ENCODE results near the gene CUL7.

DNA sequence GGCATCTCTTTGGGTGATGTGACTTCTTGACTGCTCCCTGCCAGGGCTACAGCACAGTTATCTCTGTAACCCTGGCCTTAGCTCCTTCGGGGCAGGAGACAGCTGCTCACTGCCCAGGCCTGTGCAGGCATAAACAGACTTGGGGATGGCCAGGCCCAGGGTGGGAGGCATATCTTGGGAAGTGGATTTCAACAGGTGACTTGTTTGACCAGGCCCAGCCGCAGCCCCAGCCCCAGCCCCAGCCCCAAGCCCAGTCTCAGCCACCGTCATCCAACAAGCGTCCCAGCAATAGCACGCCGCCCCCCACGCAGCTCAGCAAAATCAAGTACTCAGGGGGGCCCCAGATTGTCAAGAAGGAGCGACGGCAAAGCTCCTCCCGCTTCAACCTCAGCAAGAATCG, 47.4 kb downstream of the CUL7 start:
- TF ChIP-seq BRCA1 (IDR thresholded peaks at IDR 0.05) (no peak), BRCA1 (CRISPR knock-in tag; IDR thresholded peaks at IDR 0.05) (no peak), ZBTB7A (IDR thresholded peaks at IDR 0.05; ENCODE audit: borderline replicate concordance, control insufficient read depth, low read depth, low read length) (no peak), HIVEP1 (CRISPR knock-in tag; IDR thresholded peaks at IDR 0.05) (no peak), ZNF253 (CRISPR knock-in tag; conservative IDR thresholded peaks at IDR 0.05) (no peak), ZZZ3 (IDR thresholded peaks at IDR 0.05) (no peak), TCF3 (CRISPR knock-in tag; IDR thresholded peaks at IDR 0.05) (no peak), BACH1 (tag; IDR thresholded peaks at IDR 0.05) (no peak)
- TF ChIP-seq, protein P1, sequence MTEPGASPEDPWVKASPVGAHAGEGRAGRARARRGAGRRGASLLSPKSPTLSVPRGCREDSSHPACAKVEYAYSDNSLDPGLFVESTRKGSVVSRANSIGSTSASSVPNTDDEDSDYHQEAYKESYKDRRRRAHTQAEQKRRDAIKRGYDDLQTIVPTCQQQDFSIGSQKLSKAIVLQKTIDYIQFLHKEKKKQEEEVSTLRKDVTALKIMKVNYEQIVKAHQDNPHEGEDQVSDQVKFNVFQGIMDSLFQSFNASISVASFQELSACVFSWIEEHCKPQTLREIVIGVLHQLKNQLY (CRISPR knock-in tag; conservative IDR thresholded peaks at IDR 0.05): no peak
- TF ChIP-seq, protein P2, sequence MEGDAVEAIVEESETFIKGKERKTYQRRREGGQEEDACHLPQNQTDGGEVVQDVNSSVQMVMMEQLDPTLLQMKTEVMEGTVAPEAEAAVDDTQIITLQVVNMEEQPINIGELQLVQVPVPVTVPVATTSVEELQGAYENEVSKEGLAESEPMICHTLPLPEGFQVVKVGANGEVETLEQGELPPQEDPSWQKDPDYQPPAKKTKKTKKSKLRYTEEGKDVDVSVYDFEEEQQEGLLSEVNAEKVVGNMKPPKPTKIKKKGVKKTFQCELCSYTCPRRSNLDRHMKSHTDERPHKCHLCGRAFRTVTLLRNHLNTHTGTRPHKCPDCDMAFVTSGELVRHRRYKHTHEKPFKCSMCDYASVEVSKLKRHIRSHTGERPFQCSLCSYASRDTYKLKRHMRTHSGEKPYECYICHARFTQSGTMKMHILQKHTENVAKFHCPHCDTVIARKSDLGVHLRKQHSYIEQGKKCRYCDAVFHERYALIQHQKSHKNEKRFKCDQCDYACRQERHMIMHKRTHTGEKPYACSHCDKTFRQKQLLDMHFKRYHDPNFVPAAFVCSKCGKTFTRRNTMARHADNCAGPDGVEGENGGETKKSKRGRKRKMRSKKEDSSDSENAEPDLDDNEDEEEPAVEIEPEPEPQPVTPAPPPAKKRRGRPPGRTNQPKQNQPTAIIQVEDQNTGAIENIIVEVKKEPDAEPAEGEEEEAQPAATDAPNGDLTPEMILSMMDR (IDR thresholded peaks at IDR 0.05 in 2 of 3, conservative IDR thresholded peaks at IDR 0.05 in 1 of 3; ENCODE audit: insufficient read depth in 2 of 3, low read depth in 1 of 3, low read length in 3 of 3): no peak
- TF ChIP-seq, protein P3, sequence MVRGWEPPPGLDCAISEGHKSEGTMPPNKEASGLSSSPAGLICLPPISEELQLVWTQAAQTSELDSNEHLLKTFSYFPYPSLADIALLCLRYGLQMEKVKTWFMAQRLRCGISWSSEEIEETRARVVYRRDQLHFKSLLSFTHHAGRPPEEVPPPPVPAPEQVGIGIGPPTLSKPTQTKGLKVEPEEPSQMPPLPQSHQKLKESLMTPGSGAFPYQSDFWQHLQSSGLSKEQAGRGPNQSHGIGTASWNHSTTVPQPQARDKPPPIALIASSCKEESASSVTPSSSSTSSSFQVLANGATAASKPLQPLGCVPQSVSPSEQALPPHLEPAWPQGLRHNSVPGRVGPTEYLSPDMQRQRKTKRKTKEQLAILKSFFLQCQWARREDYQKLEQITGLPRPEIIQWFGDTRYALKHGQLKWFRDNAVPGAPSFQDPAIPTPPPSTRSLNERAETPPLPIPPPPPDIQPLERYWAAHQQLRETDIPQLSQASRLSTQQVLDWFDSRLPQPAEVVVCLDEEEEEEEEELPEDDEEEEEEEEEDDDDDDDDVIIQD (CRISPR knock-in tag; IDR thresholded peaks at IDR 0.05): no peak
- TF ChIP-seq, protein P4, sequence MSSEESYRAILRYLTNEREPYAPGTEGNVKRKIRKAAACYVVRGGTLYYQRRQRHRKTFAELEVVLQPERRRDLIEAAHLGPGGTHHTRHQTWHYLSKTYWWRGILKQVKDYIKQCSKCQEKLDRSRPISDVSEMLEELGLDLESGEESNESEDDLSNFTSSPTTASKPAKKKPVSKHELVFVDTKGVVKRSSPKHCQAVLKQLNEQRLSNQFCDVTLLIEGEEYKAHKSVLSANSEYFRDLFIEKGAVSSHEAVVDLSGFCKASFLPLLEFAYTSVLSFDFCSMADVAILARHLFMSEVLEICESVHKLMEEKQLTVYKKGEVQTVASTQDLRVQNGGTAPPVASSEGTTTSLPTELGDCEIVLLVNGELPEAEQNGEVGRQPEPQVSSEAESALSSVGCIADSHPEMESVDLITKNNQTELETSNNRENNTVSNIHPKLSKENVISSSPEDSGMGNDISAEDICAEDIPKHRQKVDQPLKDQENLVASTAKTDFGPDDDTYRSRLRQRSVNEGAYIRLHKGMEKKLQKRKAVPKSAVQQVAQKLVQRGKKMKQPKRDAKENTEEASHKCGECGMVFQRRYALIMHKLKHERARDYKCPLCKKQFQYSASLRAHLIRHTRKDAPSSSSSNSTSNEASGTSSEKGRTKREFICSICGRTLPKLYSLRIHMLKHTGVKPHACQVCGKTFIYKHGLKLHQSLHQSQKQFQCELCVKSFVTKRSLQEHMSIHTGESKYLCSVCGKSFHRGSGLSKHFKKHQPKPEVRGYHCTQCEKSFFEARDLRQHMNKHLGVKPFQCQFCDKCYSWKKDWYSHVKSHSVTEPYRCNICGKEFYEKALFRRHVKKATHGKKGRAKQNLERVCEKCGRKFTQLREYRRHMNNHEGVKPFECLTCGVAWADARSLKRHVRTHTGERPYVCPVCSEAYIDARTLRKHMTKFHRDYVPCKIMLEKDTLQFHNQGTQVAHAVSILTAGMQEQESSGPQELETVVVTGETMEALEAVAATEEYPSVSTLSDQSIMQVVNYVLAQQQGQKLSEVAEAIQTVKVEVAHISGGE (CRISPR knock-in tag; IDR thresholded peaks at IDR 0.05): no peak
